NB4 (cell line): ENCODE data around the gene DRD2.

ENCODE experiments used
- DNase-seq: peaks from one replicate; pipeline ENCODE4 v3.0.0; 2010; ENCODE audit warnings: low read depth
- H3K4me3 ChIP-seq: one replicate; pipeline ENCODE4 v1.5.1; 2011; ENCODE audit warnings: mild to moderate bottlenecking, low read depth, low read length, moderate library complexity
- CTCF ChIP-seq: IDR thresholded peaks from one replicate; pipeline ENCODE4 v1.5.1; 2012; ENCODE audit warnings: low read depth, low read length
- MAX ChIP-seq: IDR thresholded peaks from 2 replicates; pipeline ENCODE4 v1.6.1; 2011; ENCODE audit warnings: low read depth, low read length
- MYC ChIP-seq: IDR thresholded peaks from 2 replicates; pipeline ENCODE4 v1.6.1; 2011; ENCODE audit warnings: low read depth, low read length
- POLR2A ChIP-seq: IDR thresholded peaks from 2 replicates; pipeline ENCODE4 v1.6.1; 2011; ENCODE audit warnings: mild to moderate bottlenecking; ENCODE audit not compliant: insufficient read length; ENCODE audit errors: extremely low read depth

DRD2 gene

GRCh38 chr11:113420808-113421207 lies 54.4 kb downstream of the DRD2 start:
- H3K4me3 ChIP-seq = no peak overlapping the region
- DNase-seq = no peak
- TF ChIP-seq POLR2A (no peak), CTCF (no peak), MAX (no peak), MYC (no peak)

- no peak for DNase-seq
- no peak overlapping the region for H3K4me3 ChIP-seq
- TF ChIP-seq POLR2A = no peak
- no peak for TF ChIP-seq CTCF
- TF ChIP-seq MAX = no peak
- TF ChIP-seq MYC = no peak
These were observed 55.7 kb downstream of the DRD2 start for GRCh38 chr11:113419454-113420003.

GRCh38 chr11:113417428-113417827 lies 57.8 kb downstream of the DRD2 start:
- TF ChIP-seq POLR2A (no peak), CTCF (no peak), MYC (no peak), MAX (no peak)
- H3K4me3 ChIP-seq = no peak overlapping the region
- DNase-seq = no peak

GRCh38 chr11:113415343-113415742 lies 59.9 kb downstream of the DRD2 start:
- H3K4me3 ChIP-seq = no peak overlapping the region
- no peak for DNase-seq
- TF ChIP-seq MAX (no peak), POLR2A (no peak), CTCF (no peak), MYC (no peak)

- DNase-seq = no peak
- no peak overlapping the region for H3K4me3 ChIP-seq
- no peak for TF ChIP-seq MAX
- TF ChIP-seq MYC = no peak
- no peak for TF ChIP-seq POLR2A
- no peak for TF ChIP-seq CTCF
These were observed 62.5 kb downstream of the DRD2 start for GRCh38 chr11:113412675-113413074.
